ENCODE results near the gene NRARP. TPM values are rescaled to one million over a fixed set of nuclear protein-coding genes. Genes with fewer than 3 reads are reported as not detected.

Gene NRARP
- total RNA-seq, 1 experiment from 2014 or later: 32.6 TPM

GRCh38 chr9:137266162-137266527 is 35.9 kb downstream of the NRARP start:
- Mint-ChIP-seq H3K9me3 (ENCODE audit: low read depth, unreplicated experiment) (no peaks in the 10 kb centered on the region), H3K4me3 (ENCODE audit: low read depth, unreplicated experiment) (no peak overlapping the region), H3K36me3 (ENCODE audit: insufficient read depth, unreplicated experiment) (peaks cover 44% of the 10 kb centered on the region), H3K27ac (ENCODE audit: unreplicated experiment) (no peak overlapping the region), H3K27me3 (ENCODE audit: unreplicated experiment) (no peaks in the 10 kb centered on the region), H3K4me1 (ENCODE audit: low read depth, unreplicated experiment) (peaks cover 18% of the 10 kb centered on the region)
- intact Hi-C loops (cut with micrococcal nuclease; ENCODE audit: unreplicated experiment): no loop called here
- CTCF ChIA-PET: no interaction called here
- no peak for TF ChIP-seq CTCF (IDR thresholded peaks at IDR 0.05; ENCODE audit: unreplicated experiment)
- BruUV-seq (replicated peaks): no TSS peak
- DNase-seq: no peak

- no peaks in the 10 kb centered on the region for H3K9me3 Mint-ChIP-seq (ENCODE audit: low read depth, unreplicated experiment)
- H3K27ac Mint-ChIP-seq (ENCODE audit: unreplicated experiment): no peak overlapping the region
- no peak for TF ChIP-seq CTCF (IDR thresholded peaks at IDR 0.05; ENCODE audit: unreplicated experiment)
- DNase-seq: no peak
- no TSS peak for BruUV-seq (replicated peaks)
- peaks cover 18% of the 10 kb centered on the region for H3K4me1 Mint-ChIP-seq (ENCODE audit: low read depth, unreplicated experiment)
- H3K27me3 Mint-ChIP-seq (ENCODE audit: unreplicated experiment): no peaks in the 10 kb centered on the region
- intact Hi-C loops (cut with micrococcal nuclease; ENCODE audit: unreplicated experiment): no loop called here
- peaks cover 40% of the 10 kb centered on the region for H3K36me3 Mint-ChIP-seq (ENCODE audit: insufficient read depth, unreplicated experiment)
- H3K4me3 Mint-ChIP-seq (ENCODE audit: low read depth, unreplicated experiment): no peak overlapping the region
- CTCF ChIA-PET: no interaction called here
Measured at GRCh38 chr9:137265496-137266161, 36.4 kb downstream of the NRARP start.

GRCh38 chr9:137264067-137264466 is 38.0 kb downstream of the NRARP start:
- no peaks in the 10 kb centered on the region for H3K9me3 Mint-ChIP-seq (ENCODE audit: low read depth, unreplicated experiment)
- H3K4me3 Mint-ChIP-seq (ENCODE audit: low read depth, unreplicated experiment): no peak overlapping the region
- peaks cover 18% of the 10 kb centered on the region for H3K4me1 Mint-ChIP-seq (ENCODE audit: low read depth, unreplicated experiment)
- H3K27me3 Mint-ChIP-seq (ENCODE audit: unreplicated experiment): no peaks in the 10 kb centered on the region
- no TSS peak for BruUV-seq (replicated peaks)
- CTCF ChIA-PET: no interaction called here
- H3K27ac Mint-ChIP-seq (ENCODE audit: unreplicated experiment): no peak overlapping the region
- intact Hi-C loops (cut with micrococcal nuclease; ENCODE audit: unreplicated experiment): no loop called here
- H3K36me3 Mint-ChIP-seq (ENCODE audit: insufficient read depth, unreplicated experiment): peaks cover 31% of the 10 kb centered on the region
- DNase-seq: no peak
- TF ChIP-seq CTCF (IDR thresholded peaks at IDR 0.05; ENCODE audit: unreplicated experiment): no peak

- no peak for DNase-seq
- CTCF ChIA-PET: no interaction called here
- intact Hi-C loops (cut with micrococcal nuclease; ENCODE audit: unreplicated experiment): no loop called here
Measured at GRCh38 chr9:137263506-137263905, 38.6 kb downstream of the NRARP start.

More at GRCh38 chr9:137263506-137263905, 38.6 kb downstream of the NRARP start:
- TF ChIP-seq CTCF (IDR thresholded peaks at IDR 0.05; ENCODE audit: unreplicated experiment): no peak
- no TSS peak for BruUV-seq (replicated peaks)
- no peak overlapping the region for H3K27ac Mint-ChIP-seq (ENCODE audit: unreplicated experiment)
- no peak overlapping the region for H3K4me3 Mint-ChIP-seq (ENCODE audit: low read depth, unreplicated experiment)
- H3K9me3 Mint-ChIP-seq (ENCODE audit: low read depth, unreplicated experiment): no peaks in the 10 kb centered on the region
- peaks cover 27% of the 10 kb centered on the region for H3K36me3 Mint-ChIP-seq (ENCODE audit: insufficient read depth, unreplicated experiment)
- H3K4me1 Mint-ChIP-seq (ENCODE audit: low read depth, unreplicated experiment): peaks cover 12% of the 10 kb centered on the region
- H3K27me3 Mint-ChIP-seq (ENCODE audit: unreplicated experiment): no peaks in the 10 kb centered on the region

Measured in Calu3 (cell line).